ENCODE results near the gene COX14.
A peak's percentile ranks its signal among the peaks of the same experiment; 100 is the strongest.
"Not testable (repeated sequence)": the region's sequence is repeated elsewhere in the genome, so short reads cannot be mapped to it uniquely, and the experiment has no call there.

COX14 gene

DNA sequence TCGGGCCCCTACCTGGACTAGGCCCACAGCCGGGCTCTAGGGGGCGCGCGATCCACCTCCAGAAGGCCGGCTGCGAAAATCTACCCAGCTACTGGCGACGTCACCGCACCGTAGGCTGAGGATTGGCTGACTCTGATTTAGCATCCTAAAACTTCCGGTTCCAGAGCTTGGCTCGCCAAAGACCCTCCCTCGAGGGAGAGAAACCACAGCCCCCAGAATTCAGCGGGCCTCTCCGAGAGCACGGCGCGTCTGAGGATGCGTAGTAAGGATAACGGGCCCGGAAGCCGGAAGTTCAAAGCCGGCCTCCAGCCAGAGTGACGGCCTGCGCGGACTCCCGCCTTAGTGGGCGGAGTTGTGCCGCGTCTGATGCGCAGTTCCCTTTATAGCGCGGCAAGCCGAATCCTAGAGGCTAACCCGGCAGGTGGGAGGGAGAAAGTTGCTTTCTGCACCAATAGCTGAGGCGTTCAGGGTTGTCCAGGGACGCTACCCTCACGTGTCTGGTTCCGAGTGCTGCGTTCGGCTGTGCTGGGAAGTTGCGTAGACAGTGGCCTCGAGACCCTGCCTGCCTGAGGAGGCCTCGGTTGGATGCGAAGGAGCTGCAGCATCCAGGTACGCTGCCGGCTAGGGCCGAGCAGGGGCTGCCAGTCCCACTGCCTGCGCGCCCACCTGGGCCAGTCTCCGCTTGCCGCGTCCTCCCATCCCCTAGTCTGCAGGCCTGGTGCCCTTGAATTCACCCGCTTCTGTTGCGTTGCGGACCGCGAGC, at the start of gene COX14:
TSS of gene COX14 (plus strand) at position 544 of the 763 bp plus-strand sequence. CDS start 7,808 bp downstream, outside the sequence.
- peak; percentile 100 for DNase-seq

DNA sequence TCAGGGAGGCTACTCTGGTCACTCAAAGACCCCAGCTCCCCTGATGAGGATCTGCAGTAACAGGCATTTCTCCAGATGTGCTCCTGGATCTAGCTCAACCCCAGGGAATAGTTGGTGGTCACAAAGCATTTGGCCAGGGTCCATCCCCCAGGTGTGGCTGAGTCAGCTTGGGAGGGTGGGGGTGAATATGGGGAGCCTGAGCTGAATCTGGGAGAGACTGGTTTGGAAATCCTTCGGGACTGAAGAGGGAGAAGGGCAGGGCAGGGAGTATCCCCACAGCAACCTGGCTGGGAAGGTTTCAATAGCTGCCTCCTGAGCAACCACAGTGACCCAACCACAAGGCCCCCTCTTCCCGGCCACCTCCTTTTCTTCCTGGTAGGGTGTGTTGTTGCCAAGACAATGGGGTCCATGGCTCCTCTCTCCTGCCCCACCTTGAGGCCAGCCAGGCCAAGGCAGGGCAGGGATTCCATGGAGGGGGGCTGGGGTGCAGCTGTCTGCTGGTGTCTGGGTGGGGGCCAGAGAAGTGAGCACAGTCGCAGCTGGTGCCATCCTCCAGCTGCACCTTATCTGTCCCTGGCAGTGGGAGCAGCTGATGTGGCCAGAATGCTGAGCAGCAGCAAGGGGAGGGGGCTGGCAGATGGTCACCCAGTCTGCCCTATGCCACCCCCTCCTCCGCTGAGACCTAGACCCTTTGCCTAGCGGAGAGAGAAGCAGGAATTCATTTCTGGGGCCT, 49.1 kb upstream of the COX14 start:
- DNase-seq = no peak

DNA sequence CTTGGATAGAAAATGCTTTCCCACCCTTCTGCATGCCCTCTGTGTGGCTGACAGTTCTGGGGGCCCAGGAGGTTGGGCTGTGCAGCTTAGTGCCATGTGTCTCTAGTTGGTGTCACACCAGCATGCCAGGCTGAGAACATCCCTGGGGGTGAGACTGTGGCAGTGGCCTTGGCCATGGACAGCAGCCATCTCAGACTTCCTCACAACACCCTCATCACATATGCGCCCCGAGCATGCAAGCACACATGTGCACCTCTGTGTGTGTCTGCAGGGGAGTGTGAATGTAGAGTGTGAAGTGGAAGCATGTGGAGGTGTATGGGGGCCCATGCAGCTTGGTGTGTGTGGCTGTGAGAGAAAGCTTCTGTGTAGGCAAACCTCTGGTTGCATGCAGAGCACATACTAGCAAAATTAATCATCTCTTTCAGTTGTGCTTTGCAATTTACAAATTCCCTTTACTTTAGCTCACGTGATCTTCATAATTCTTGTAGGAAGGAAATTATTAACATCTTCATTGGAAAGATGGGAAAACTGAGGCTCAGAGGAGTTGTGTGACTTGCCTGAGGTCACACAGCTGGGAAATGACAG, 46.2 kb upstream of the COX14 start:
- no peak for DNase-seq

DNA sequence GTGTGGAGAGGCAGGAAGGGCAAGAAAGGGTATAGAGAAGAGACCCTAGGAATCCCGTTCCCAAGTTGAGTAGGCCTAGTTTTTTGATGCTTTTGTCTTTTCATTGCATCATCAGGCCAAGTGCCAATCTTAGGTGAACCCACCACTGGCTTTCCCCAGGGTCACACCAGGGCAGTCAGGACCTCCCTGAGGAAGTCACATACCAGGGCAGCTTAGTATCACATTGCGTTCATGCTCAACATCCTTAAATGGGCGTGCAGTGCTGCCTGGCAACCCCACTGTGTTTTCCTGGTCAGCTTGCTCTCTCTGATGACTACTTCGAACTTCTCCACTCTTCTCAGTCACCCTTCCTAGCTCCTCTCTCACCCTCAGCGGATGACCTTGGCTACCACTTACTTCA, 45.6 kb upstream of the COX14 start:
- DNase-seq = no peak

DNA sequence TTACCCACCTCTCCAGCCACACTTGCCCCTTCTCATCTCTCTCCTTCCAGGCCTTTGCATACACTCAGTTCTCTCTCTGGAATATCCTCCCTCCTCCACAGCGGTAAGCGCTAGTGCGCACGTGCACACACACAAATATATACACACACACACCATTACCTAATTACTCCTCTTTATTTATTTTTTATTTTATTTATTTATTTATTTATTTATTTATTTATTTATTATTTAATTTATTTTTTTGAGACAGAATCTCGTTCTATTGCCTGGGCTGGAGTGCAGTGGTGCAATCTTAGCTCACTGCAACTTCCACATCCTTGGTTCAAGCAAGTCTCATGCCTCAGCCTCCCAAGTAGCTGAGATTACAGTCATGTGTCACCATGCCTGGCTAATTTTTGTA, 43.0 kb upstream of the COX14 start:
- DNase-seq = no peak

DNA sequence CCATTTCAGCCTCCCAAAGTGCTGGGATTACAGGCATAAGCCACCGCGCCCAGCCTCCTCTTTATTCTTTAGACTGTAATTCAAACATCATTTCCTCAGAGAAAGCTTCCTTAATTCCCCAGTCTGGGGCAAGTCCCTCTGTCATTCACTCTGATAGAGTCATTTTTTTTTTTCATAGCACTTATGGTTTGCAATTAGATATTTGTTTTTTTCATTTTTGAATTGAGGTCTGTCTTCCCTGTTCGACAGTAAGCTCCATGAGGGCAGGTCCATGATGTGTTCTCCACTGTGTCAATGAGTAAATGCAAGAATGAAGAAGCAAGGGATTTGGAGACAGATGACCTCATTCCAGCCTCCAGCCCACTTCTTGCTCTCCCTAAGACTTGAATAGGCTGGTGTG, 42.5 kb upstream of the COX14 start:
- no peak for DNase-seq

DNA sequence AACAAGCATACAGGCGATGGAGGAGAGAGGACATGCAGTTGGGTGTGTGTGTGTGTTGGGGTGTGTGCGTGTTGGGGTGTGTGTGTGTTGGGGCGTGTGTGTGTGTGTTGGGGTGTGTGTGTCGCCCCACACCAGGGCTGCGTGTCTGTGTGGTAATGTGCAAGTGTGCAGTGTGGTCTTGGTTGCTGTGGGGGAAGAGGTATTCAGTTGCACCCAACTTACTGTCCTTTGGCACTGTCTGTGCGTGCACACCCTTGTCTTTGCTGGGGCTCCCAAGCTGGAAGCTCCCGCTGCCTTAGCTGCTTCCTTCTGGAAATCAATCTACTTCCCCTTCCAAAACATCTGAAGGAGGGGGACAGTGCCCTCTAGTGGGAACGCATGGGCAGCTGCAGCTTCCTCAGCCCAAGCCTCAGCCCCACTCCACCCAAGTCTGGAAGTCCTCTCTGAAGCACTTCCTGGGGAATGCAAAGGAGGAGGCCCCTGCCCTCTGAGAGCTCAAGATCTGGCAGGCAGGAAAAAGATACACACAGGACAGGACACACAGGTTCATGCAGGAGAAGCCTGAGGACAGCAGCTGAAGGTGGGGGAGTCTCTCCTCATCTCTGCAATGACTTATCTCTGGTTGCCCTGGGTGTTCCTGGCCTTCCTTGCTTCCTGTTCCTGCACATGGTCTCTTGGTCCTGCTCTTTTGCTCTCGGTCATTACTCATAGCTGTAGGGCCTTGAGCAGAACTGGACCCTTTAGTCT, 41.5 kb upstream of the COX14 start:
- peak; percentile 66 for DNase-seq

DNA sequence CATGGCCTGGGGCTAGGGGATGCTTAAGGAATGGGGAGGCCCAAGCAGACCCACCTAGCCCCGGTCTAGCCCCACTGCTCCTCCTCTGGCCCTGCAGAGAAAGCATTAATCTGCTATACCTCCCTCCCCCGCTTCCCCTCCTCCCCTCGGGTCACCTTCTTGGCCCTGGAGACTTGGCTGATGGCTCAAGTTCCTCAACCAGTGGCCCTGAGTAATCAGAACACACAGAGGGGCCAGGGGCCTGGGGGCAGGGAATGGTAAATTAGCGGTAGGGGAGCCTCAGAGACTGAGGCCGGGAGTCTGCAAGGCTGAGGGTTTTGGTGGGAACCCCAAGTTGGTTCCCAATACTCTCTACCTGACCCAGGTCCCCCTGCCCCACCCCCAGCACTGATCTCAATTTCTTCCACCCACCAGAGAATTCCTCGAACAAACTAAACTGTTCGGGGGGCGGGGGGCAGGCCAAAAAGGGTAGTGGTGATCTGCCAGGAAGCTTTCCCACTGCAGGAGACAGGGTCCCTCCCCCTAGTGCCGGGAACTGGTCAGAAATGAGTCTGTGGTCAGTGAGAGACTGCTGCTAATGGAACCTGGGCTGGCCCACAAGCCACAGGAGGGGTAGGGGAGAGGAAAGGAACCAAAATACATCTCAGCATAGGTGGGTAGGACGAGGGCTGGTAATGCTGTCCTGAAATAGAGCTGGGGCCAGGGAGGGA, 39.7 kb upstream of the COX14 start:
- DNase-seq = no peak

DNA sequence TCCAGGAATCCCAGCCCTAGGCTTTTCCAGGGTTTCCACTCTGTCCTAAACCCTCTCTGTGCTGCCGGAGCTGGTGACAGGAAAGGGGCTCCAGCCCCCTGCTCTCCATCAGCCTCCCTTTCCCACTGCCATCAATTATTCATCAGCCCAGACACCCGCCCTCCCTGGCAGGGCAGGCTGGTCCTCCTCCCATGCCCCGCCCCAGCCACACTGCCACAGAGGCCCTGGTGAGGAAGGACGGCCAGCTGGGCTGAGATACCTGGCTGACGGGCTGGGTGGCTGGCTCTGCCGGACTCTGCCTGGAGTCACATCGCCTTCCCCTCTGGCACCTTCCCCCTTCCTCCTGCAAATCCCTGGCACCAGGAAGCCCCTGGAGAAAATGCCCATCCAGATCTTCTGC, 38.8 kb upstream of the COX14 start:
- DNase-seq = no peak

DNA sequence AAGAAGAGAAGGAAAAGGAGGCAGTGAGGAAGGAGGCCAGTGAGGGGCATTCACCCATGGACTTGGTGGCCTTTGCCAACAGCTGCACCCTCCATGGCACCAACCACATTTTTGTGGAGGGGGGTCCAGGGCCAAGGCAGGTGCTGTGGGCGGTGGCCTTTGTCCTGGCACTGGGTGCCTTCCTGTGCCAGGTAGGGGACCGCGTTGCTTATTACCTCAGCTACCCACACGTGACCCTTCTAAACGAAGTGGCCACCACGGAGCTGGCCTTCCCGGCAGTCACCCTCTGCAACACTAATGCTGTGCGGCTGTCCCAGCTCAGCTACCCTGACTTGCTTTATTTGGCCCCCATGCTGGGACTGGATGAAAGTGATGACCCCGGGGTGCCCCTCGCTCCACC, 38.3 kb upstream of the COX14 start:
- no peak for DNase-seq

DNA sequence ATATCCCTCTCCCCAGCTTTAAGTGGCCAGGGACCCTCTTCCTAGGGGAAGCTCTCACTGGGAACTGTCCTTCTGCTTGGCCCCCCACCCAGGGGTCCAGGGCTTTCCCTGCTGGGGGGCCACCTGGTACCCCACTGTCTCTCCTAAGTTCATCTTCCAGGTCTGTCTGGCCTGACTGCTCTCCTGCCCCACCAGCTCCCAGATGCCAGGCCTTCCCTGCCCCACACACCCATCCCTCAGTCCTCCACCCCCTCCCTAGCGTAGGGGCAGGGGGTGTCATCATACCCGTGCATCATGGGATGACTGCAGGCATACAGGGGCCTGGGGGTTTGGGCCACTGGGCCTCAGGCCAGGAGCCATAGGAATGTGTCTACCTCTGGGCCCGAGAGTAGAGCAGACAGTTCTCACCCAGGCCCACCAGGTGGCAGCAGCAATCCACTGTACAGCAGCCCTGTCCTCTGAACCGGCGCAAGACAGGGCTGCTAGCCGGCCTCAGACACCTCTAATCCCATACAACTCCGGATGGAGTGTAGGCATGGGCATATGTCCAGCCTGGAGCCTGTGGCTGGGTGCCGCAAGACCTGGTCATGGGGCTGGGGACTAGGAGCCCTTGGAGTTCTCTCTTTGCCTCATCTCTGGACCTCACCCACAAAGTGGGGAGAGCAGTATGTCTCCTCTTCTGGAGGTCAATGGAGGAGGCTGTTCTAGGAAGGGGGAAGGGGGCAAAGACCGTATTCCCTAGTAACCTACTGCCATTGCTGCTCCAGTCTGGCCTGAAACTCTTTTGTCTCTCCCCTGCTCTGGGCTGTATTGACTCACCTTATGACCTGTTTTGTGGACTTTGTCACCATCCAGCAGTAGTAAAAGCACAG, 36.9 kb upstream of the COX14 start:
- DNase-seq = peak; percentile 82

DNA sequence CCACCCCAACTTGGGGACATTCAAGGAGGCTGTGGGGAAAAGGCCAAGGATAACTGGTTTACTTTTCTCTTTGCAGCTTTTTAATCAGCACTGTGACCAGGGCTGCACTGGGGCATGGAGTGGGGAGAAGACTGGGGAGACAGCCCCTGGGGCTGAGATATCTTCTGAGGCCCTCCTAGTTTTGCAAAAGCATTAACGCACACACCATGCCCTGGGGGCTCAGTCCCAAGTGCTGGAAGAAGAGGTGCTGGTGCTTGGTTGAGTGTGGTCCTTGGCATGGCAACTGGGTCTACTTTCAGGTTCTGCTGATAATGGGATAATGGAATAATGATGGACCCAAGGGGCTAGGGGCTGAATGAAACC, 36.2 kb upstream of the COX14 start:
- no peak for DNase-seq

DNA sequence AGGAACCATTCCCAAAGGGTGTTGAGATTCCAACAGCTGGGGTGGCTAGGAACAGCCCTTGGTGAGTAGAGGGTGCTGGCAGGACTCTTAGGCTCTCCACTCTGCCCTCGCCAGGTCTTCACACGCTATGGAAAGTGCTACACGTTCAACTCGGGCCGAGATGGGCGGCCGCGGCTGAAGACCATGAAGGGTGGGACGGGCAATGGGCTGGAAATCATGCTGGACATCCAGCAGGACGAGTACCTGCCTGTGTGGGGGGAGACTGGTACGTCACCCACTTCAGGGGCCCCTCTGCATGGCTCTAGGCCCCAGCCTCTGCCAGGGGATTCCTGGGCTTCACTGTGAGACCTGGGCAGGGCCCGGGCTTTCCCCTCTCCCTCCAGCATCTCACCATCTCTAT, 34.9 kb upstream of the COX14 start:
- no peak for DNase-seq

DNA sequence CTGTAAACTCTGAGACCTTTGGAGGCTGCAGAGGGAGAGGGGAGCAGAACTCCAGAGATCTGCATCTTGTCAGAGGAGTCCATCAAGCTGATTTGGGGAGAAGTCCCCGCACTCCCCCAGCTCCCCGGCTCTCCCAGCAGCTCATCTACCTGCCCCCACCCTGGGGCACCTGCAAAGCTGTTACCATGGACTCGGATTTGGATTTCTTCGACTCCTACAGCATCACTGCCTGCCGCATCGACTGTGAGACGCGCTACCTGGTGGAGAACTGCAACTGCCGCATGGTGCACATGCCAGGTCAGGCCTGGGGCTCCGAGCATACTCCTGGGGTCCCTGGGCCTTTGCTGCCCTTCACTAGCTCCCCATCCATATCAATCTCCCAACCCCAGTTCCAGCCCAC, 33.8 kb upstream of the COX14 start:
- no peak for DNase-seq

DNA sequence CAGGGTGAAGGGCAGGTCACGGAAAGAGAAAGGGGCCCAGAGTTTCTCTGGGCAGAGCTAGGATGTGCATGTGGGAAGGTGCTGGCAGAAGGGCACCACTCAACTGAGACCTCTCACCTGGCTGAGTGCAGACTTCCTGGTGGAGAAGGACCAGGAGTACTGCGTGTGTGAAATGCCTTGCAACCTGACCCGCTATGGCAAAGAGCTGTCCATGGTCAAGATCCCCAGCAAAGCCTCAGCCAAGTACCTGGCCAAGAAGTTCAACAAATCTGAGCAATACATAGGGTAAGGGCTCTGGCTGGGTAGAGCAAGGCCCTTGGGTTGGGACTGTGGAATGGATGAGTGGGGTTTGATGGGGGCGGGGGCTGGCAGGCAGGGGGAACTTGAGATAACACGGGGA, 32.3 kb upstream of the COX14 start:
- no peak for DNase-seq

DNA sequence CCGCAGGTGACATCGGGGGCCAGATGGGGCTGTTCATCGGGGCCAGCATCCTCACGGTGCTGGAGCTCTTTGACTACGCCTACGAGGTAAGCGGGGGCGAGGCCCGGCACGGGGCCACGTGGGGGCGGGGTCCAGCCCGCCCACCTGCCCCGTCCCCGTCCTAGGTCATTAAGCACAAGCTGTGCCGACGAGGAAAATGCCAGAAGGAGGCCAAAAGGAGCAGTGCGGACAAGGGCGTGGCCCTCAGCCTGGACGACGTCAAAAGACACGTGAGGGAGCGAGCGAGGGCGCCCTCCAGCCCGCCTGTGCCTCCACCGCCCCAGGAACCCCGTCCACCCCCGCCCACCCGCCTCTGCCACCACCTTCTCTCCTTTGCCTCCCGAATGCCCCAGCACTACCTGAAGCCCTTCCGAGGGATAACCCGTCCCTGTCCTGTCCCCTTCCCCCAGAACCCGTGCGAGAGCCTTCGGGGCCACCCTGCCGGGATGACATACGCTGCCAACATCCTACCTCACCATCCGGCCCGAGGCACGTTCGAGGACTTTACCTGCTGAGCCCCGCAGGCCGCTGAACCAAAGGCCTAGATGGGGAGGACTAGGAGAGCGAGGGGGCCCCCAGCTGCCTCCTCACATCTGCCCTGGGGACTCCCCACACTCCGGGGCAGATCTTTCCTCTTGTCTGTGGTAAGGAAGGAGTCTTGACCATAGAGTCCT, 30.8 kb upstream of the COX14 start:
- no peak for DNase-seq

DNA sequence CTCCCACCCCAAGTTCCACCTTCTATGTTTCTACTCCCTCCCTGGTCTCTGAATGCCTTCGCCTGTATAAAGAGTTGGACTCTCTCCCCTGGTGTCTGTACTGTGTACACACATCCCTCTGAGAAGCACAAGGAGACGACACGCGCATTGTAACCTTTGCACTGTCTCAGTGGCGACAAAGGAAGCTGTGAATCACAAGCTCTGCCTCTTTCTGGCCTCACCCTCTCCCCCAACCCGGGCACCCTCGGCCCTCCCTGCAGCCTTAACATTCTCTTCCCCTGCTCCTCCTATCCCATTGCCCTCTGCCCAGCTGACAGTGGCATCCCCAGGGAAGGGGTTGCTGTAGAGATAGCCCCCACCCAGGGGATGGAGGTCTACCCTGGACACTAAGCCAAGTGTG, 29.4 kb upstream of the COX14 start:
- no peak for DNase-seq

DNA sequence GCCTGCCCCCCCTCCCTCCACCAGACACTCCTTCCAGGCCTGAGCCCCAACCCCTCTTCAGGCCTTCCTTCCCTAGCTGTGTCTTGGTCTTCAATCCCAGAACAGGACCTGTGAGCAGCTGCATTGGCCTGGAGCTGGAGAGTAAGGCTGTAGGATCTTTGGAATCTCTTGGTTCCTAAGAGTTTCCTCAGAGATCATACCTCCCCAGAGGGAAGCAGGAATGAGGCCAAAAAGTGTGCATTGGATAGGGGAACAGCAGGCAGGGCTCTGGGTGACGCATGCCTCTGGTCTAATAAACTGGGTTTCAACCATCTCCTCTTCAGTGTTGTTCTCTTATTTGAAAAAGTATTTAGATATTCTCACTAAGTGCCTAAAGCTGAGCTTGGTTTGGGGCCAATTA, 28.7 kb upstream of the COX14 start:
- DNase-seq = no peak

DNA sequence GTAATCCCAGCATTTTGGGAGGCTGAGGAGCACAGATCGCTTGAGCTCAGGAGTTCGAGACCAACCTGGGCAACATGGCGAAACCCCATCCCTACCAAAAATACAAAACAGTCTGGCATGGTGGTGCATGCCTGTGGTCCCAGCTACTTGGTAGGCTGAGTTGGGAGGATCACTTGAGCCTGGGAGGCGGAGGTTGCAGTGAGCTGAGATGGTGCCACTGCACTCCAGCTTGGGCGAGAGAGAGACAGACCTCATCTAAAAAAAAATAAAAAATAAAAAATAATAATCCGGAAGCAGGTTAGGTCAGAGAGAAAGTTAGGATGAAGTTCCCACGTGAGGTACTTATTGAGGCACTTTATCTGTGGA, 27.6 kb upstream of the COX14 start:
- not testable (repeated sequence) for DNase-seq

DNA sequence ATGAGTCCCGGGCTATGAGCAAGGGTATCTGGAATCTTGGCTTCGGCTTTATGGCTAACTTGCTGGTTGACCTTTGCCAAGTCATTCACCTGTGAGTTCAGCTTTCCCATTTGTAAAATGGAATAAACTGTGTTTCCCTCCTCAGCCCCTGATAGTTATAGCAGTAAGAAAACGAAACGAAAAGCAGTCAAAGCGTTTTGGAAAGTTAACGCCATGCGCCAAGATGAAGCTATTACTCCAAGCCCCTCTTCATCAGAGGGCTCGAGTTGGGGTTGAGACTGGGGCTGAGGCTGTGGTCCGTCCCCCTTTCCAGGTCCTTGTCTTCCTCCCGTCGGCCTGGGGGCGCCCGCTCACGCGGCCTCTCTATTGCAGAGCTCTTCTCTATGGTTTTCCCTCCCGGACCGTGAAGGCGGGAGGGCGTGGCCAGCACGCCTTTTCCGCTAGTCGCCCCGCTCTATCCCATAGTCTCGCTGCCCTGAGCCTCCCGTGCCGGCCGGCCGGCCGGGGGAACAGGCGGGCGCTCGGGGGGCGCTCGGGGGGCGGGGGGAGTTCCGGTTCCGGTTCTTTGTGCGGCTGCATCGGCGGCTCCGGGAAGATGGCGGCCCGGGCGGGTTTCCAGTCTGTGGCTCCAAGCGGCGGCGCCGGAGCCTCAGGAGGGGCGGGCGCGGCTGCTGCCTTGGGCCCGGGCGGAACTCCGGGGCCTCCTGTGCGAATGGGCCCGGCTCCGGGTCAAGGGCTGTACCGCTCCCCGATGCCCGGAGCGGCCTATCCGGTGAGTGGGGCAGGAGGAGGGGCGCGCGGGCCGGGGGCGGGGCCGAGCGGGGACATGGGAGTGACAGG, 27.0 kb upstream of the COX14 start, which contains the start of gene SMARCD1:
TSS of gene SMARCD1 (plus strand) at position 568 of the 840 bp plus-strand sequence. CDS start at position 596, 28 bp downstream.
- peak; percentile 91 for DNase-seq
